Stimulated activated CD8-positive, alpha-beta memory T cell treated with anti-CD3 and anti-CD28 coated beads, Interleukin-7, amount 100 ng/mL, for 48 hours (primary cell): Measurements from ENCODE around the gene ARHGEF4.

Source experiments
- DNase-seq, 2 donors: peaks; one replicate each; pipeline ENCODE4 v3.0.0-alpha.2; 2020; ENCODE audit warnings: low read depth in 1 of 2; ENCODE audit errors: extremely low read depth in 1 of 2

The ARHGEF4 gene

DNA sequence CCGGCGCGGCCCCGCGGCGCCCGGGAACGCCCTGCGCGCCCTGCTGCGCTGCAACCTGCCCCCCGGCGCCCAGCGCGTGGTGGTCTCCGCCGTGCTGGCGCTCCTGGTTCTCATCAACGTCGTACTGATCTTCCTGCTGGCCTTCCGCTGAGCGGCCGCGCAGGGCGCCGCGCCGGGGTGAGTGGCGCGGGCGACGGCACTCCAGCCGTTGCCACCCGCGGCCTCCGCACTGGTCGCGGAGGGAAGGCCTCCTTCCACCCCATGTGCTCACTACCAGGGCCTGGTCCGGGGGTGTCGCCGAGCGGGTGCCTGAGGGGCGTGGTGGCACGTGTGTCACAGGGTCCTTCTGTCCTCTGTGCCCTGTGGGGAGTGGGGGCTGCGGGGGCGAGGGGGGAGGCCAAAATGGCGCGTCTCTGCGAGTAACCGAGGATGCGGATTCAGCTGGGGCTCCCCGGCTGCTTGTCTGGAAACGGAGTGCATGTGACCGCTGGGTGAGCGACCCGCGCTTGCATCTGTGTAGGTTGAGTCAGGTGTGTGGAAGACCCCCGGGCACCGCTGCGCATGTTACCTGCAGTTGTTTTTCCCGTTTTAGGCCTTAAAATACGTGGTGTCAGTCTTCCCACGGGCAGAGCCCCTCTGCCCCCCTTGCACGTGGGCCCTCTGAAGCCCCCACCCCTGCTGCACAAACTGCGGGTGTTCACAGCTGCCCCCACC, 198.6 kb downstream of the ARHGEF4 start:
- DNase-seq, result no peak

DNA sequence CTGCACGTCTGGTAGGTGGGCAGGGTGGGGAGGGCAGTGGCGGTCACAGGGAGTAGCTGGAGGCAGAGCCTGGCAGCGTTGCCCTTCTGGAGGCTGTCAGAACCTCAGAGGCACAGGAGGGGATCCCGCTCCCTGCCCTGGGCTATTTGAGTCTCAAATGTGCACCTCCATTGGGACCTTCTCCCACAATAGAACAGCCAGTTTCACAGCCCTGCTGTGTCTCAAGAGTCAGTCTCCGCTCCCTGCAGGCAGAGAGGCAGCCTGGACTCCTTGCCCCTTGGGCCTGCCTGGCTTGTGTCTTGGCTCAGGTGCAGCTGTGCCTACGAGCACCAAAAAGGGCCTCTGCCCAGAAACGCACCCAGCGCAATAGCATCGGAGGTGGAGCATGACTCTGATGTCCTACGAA, 199.1 kb downstream of the ARHGEF4 start:
- no peak for DNase-seq

DNA sequence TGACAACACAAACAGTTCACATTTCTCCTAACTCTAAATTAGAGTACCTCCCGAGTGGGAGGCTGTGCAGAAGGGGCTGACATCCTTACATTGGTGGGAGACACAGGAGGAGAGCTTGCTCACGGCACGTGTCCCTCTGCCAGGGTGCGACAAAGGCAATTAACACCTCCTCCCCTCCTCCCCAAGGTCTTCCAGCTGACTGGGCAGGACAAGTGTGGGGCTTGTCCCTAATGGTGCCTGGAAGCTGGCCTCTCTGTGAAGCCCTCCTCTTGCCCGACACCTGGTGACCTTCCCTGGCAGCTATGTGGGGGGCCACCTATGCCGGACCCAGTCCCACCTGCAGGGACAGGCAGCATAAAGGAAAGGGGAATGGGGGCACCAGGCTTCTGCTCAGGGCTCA, 199.6 kb downstream of the ARHGEF4 start:
- DNase-seq, result no peak

DNA sequence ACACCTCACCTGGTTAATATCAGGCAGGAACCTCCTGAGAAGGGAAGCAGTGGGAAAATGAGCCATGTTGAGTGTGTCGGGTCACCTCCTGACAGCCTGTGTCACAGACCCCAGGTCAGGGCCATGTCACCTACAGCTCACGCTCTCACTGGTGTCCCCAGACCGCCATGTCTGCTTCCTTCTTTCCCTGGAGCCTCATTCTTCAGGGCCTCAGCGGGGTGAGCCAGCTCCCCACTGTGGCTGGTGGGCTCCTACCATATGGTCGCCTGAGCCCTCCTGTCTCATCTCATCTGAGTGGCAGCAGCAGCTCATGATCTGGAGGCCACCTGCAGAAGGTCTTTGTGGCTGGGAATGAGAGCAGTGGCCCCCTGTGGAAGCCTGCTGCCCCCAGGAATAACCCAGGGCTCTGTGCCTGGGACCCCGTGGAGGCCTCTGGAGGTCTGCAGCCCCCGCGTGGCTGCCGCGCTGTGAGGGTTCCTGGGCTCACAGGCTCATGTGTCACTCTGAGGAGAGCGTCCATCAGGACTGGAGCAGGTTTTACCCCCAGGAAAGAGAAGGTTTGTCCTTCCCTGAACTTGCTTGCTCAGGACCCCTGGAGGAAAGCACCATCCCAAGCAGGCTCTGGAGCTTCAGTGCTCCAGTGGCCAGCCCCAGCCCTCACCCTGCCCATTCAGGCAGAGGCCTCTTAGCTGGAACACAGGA, 200.1 kb downstream of the ARHGEF4 start:
- no peak for DNase-seq

- no peak for DNase-seq
Observed at GRCh38 chr2:131037398-131038257, 200.9 kb downstream of the ARHGEF4 start.

- no peak for DNase-seq
Observed at GRCh38 chr2:131038258-131039100, 201.8 kb downstream of the ARHGEF4 start.

DNA sequence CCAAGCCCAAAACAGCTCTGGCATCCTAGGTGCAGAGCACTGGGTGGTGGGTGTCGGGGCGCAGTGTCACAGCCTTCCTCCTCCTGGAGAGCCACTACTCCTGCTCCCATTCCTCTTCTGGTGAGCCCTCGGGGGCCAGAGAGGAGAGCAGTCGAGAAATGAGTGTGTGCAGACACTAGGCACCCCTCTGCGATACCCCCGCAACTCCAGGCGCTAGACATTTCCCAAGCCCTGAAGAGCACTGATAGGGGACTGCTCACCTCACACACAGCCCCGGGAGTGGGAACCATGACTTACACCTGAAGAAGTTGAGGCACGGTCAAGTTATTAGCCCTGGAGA, 202.4 kb downstream of the ARHGEF4 start:
- no peak for DNase-seq

- DNase-seq, result no peak
Observed at GRCh38 chr2:131039535-131039907, 202.8 kb downstream of the ARHGEF4 start.

GRCh38 chr2:131039908-131040660, 203.4 kb downstream of the ARHGEF4 start:
- DNase-seq, result no peak

- no peak for DNase-seq
Observed at GRCh38 chr2:131040661-131041401, 204.1 kb downstream of the ARHGEF4 start.

DNA sequence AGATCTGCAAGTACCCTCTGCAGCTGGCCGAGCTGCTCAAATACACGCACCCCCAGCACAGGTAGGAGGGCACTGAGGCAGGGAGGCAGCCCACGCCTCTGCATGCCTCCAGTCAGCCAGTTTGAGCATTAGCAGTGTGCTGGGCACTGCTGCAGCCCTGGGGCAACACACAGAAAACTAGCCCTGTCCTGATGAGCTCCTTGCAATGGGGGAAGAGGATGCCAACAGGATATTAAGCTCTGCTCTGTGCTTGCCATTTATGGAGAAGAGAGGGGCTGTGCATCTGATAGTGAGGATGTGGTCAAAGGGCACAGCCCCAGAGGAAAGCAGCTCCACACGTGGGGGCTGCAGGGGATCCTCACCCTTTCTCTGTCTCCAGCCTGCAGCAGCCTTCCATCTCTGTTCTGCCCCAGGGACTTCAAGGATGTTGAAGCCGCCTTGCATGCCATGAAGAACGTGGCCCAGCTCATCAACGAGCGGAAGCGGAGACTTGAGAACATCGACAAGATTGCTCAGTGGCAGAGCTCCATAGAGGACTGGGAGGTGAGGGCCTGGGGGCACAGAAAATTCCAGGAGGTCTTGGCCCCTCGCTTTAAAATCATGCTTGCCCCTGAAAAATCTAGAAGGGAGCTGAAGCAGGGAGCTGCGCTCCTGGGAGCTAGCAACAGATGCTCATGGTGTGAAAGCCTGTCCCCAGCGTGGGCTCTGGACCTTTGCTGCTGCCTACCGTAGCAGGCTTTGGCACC, 204.9 kb downstream of the ARHGEF4 start:
- DNase-seq, result no peak

DNA sequence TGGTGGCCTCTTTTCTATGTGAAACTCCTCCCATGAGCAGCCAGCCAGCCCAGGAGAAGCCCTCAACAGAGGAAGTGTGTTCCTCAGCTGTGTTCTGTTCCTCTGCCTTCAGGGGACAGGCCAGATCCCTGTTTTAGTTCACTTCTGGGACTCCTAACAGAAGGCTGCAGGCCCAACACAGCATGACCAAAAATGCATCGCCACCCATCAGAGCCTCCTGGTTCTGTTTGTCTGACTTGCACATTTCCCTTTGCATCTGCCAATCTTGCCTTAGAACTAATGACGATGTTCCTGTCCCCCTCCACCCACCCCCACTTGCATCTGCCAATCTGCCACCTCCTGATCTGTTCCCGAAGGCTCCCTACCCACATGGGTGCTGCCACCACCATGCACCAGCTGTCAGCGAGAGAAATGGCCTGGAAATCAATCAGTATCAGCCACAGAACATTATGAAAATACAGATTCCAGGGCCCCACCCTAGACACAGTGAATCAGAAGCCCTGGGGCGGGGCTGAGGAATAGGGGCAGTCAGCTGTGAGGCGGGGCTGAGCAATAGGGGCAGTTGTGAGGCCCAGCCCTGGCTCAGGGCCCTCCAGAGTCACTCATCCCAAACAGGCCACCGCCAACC, 205.5 kb downstream of the ARHGEF4 start:
- DNase-seq, result no peak

DNA sequence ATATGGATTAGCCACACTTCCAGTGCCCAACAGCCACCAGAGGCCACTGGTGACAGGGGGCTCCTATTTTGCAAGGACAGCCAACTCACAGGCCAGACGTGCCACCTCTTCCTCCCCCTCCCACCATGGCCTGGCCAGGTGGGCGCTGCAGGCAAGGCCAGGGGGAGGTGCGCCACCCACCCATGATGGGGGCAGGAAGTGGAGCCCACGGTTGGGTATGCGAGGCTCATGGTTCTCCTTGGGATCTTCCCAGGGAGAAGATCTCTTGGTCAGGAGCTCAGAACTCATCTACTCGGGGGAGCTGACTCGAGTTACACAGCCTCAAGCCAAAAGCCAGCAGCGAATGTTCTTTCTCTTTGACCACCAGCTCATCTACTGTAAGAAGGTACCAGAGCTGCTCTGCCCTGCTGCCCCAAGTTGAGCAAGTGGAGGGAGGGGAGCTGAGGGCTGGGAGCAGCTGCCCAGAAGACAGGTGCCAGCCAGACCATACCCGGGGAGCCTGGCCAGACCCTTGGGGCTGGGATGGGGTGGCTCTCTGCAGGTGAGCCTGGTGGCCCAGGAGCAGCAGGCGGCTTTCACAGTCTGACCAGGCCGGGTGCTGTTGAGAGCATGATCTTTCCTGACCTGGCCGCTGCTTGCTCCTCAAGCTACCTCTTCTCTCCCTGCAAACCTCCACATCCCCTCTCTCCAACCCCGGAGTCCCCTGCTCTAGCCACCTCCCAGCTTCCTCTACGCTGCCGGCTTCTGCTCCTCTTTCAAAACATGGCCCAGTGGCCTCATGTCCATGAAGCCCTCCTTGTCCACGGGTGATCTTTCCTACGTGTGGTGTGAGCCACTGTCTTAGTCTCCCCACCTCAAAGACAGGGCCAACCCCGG, 206.7 kb downstream of the ARHGEF4 start:
- DNase-seq, result no peak

DNA sequence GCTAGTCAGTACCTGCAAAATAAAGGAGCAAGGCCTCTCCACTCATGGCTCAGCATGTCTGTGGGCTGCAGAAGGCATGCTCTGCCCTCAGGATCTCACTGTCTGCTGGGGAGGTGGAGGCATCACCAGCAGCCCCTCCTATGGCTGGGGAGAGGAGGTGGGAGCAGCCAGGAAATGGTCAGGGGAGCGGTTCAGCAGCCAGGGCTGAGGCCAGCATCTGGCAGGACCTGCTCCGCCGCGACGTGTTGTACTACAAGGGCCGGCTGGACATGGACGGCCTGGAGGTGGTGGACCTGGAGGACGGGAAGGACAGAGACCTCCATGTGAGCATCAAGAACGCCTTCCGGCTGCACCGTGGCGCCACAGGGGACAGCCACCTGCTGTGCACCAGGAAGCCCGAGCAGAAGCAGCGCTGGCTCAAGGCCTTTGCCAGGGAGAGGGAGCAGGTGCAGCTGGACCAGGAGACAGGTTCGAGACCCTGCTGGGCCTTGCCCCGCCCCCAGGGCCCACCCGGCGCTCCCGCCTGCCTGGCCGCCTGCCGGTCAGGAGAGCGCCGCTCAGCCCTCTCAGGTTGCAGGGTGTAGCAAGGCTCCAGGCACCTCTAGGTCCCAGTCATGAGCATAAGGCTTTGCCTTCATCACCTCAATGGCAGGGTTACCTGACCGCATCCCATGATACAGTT, 207.5 kb downstream of the ARHGEF4 start:
- no peak for DNase-seq

- no peak for DNase-seq
Observed at GRCh38 chr2:131044757-131045150, 208.0 kb downstream of the ARHGEF4 start.

- DNase-seq, result no peak
Observed at GRCh38 chr2:131045286-131046027, 208.7 kb downstream of the ARHGEF4 start.
